ENCODE measurements around the gene RFT1. TPM values are rescaled to one million over a fixed set of nuclear protein-coding genes. Genes with fewer than 3 reads are reported as not detected.

Gene RFT1
- total RNA-seq, 2 donors from 2014 or later = 29.3 to 35.2 TPM

DNA sequence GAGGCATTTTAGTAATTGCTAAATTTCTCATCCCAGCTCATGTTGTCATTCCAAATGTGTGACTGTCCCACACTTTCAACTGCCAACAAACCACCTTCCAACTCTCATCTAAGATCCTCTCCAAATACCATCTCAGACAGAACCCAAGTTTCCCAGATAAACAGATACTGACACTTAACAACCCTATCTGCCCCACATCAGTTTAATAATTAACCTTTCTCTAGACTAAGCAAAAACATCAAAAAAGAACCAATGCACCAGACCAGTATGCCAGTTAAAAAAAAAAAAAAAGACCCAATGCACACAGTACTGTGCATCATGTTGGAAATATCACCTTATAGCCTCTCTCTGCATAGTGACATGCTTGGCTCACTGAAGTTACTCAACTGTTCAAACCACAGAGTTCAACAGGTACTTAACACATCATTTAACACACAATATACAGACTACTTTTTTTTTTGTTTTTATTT, 89.8 kb downstream of the RFT1 start:
- Mint-ChIP-seq H3K27ac (peak overlapping the region; percentile 10), H3K27me3 (ENCODE audit: insufficient read depth) (peaks cover 7% of the 10 kb centered on the region), H3K4me1 (peaks cover 42% of the 10 kb centered on the region), H3K9me3 (no peaks in the 10 kb centered on the region), H3K36me3 (ENCODE audit: low read depth) (no peaks in the 10 kb centered on the region), H3K4me3 (no peak overlapping the region)
- H3K4me3 ChIP-seq (ENCODE audit: low read length) = no peak overlapping the region
- H3K4me1 ChIP-seq (ENCODE audit: control insufficient read depth, insufficient read depth, low read length) = peaks cover 4% of the 10 kb centered on the region
- DNase-seq = no peak
- no peak overlapping the region for H3K9ac ChIP-seq (ENCODE audit: extremely low read depth, low read length, poor library complexity, severe bottlenecking)
- no peaks in the 10 kb centered on the region for H3K36me3 ChIP-seq (ENCODE audit: control insufficient read depth, insufficient read depth, low read length)
- H3K27me3 ChIP-seq (ENCODE audit: control insufficient read depth, insufficient read depth, low read length, poor library complexity, severe bottlenecking) = no peaks in the 10 kb centered on the region
- no peak overlapping the region for H3K27ac ChIP-seq (ENCODE audit: low read depth, low read length)
- TF ChIP-seq, protein P1, sequence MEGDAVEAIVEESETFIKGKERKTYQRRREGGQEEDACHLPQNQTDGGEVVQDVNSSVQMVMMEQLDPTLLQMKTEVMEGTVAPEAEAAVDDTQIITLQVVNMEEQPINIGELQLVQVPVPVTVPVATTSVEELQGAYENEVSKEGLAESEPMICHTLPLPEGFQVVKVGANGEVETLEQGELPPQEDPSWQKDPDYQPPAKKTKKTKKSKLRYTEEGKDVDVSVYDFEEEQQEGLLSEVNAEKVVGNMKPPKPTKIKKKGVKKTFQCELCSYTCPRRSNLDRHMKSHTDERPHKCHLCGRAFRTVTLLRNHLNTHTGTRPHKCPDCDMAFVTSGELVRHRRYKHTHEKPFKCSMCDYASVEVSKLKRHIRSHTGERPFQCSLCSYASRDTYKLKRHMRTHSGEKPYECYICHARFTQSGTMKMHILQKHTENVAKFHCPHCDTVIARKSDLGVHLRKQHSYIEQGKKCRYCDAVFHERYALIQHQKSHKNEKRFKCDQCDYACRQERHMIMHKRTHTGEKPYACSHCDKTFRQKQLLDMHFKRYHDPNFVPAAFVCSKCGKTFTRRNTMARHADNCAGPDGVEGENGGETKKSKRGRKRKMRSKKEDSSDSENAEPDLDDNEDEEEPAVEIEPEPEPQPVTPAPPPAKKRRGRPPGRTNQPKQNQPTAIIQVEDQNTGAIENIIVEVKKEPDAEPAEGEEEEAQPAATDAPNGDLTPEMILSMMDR (conservative IDR thresholded peaks at IDR 0.05) = no peak
- no peaks in the 10 kb centered on the region for H3K9me3 ChIP-seq (ENCODE audit: control insufficient read depth, low read length)

DNA sequence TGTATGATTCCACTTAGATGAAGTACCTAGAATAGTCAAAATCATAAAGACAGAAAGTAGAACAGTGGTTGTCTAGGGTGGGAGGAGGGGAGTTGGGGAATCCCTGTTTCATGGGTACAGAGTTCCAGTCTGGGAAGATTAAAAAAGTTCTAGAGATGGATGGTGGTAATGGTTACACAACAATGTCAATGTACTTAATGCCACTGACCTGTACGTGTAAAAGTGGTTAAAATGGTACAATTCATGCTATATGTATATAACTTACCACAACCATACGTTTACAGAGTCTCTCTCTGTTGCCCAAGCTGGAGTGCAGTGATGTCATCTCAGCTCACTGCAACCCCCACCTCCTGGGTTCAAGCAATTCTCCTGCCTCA, 90.9 kb downstream of the RFT1 start:
- H3K4me3 Mint-ChIP-seq = no peak overlapping the region
- Histone ChIP-seq H3K36me3 (ENCODE audit: control insufficient read depth, insufficient read depth, low read length) (no peaks in the 10 kb centered on the region), H3K9ac (ENCODE audit: extremely low read depth, low read length, poor library complexity, severe bottlenecking) (no peak overlapping the region), H3K27ac (ENCODE audit: low read depth, low read length) (no peak overlapping the region), H3K27me3 (ENCODE audit: control insufficient read depth, insufficient read depth, low read length, poor library complexity, severe bottlenecking) (no peaks in the 10 kb centered on the region), H3K4me1 (ENCODE audit: control insufficient read depth, insufficient read depth, low read length) (peaks cover 4% of the 10 kb centered on the region), H3K9me3 (ENCODE audit: control insufficient read depth, low read length) (no peaks in the 10 kb centered on the region), H3K4me3 (ENCODE audit: low read length) (no peak overlapping the region)
- DNase-seq = no peak
- TF ChIP-seq, protein P1 (conservative IDR thresholded peaks at IDR 0.05) = no peak
- H3K36me3 Mint-ChIP-seq (ENCODE audit: low read depth) = no peaks in the 10 kb centered on the region
- no peaks in the 10 kb centered on the region for H3K9me3 Mint-ChIP-seq
- no peak overlapping the region for H3K27ac Mint-ChIP-seq
- peaks cover 2% of the 10 kb centered on the region for H3K27me3 Mint-ChIP-seq (ENCODE audit: insufficient read depth)
- 97 to 100% methylated on average over 1 to 2 of the region's 2 CpGs for WGBS, 2 experiments (ENCODE audit: insufficient coverage in 1 of 2, insufficient read length in 1 of 2)
- peaks cover 38% of the 10 kb centered on the region for H3K4me1 Mint-ChIP-seq

DNA sequence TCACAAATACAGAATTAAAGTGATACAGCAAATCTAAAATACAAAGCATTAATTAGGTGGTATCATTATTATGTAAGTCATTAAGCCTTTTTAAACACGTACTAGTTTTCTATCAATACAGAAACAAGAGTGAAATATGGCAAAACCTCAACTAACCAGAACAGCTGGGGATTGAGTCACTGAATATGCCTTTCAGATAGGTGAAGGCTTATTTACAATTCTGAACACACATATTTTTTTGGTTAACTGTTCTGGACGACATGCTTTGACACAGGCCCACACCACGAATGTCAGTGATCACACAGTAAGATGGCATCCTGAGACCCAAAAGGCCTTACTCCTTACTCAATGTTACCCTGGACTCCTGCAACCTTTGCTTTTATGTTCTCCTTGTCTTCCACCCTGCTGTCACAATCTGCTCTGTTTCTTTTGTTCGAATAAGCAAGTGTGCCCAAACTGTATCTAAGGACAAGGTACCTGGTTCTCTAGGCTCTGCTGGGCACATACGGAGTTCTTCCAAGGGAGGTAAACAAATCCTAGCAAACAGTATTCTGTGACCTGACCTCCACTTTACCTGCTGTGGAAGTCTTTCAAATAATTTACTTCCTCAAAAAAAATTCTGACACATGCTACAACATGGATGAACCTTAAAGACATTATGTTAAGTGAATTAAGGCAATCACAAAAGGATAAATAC, 91.4 kb downstream of the RFT1 start:
- no peak for DNase-seq
- H3K9me3 Mint-ChIP-seq = no peaks in the 10 kb centered on the region
- H3K9ac ChIP-seq (ENCODE audit: extremely low read depth, low read length, poor library complexity, severe bottlenecking) = no peak overlapping the region
- H3K4me3 Mint-ChIP-seq = no peak overlapping the region
- H3K9me3 ChIP-seq (ENCODE audit: control insufficient read depth, low read length) = no peaks in the 10 kb centered on the region
- no peak overlapping the region for H3K4me3 ChIP-seq (ENCODE audit: low read length)
- 89 to 91% methylated on average over 5 of the region's 5 CpGs for WGBS, 2 experiments (ENCODE audit: insufficient coverage in 1 of 2, insufficient read length in 1 of 2)
- peaks cover 2% of the 10 kb centered on the region for H3K27me3 Mint-ChIP-seq (ENCODE audit: insufficient read depth)
- peaks cover 34% of the 10 kb centered on the region for H3K4me1 Mint-ChIP-seq
- H3K36me3 ChIP-seq (ENCODE audit: control insufficient read depth, insufficient read depth, low read length) = no peaks in the 10 kb centered on the region
- no peak overlapping the region for H3K27ac ChIP-seq (ENCODE audit: low read depth, low read length)
- no peaks in the 10 kb centered on the region for H3K4me1 ChIP-seq (ENCODE audit: control insufficient read depth, insufficient read depth, low read length)
- H3K27me3 ChIP-seq (ENCODE audit: control insufficient read depth, insufficient read depth, low read length, poor library complexity, severe bottlenecking) = no peaks in the 10 kb centered on the region
- TF ChIP-seq, protein P1 (conservative IDR thresholded peaks at IDR 0.05) = no peak
- no peaks in the 10 kb centered on the region for H3K36me3 Mint-ChIP-seq (ENCODE audit: low read depth)
- no peak overlapping the region for H3K27ac Mint-ChIP-seq

Other genes starting within 250 kb of the RFT1 start
- 10 to 100 TPM; 20.3 to 23.7 TPM for gene STIMATE, start 232.9 kb downstream of the RFT1 start, total RNA-seq
- 10 to 100 TPM in 1 of 2 donors, 1 to 10 TPM in 1; 6.9 to 10.3 TPM for gene SFMBT1, start 84.4 kb downstream of the RFT1 start, total RNA-seq
- 10 to 100 TPM; 19.9 to 26.6 TPM for gene PRKCD, start 30.8 kb upstream of the RFT1 start, total RNA-seq
- gene TKT, start 125.6 kb upstream of the RFT1 start, total RNA-seq = 100 to 1,000 TPM; 373 to 472 TPM
- 10 to 100 TPM; 26.8 to 36.3 TPM for gene DCP1A, start 217.1 kb upstream of the RFT1 start, total RNA-seq